Measurements from ENCODE around the gene TMEM175. TPM values are rescaled to one million over a fixed set of nuclear protein-coding genes. Genes with fewer than 3 reads are reported as not detected.
A peak's percentile ranks its signal among the peaks of the same experiment; 100 is the strongest.

Gene TMEM175
- total RNA-seq, 1 donor from 2014 or later, result 28.0 TPM

- no peak for TF ChIP-seq CTCF (IDR thresholded peaks at IDR 0.05; ENCODE audit: unreplicated experiment)
- no peaks in the 10 kb centered on the region for H3K27me3 Mint-ChIP-seq (ENCODE audit: low read depth)
- peaks cover 21% of the 10 kb centered on the region for H3K4me1 Mint-ChIP-seq
- no peaks in the 10 kb centered on the region for H3K9me3 Mint-ChIP-seq
- DNase-seq (ENCODE audit: low spot score in 2 of 2, unreplicated experiment in 2 of 2), result no peak
- H3K36me3 Mint-ChIP-seq, result no peaks in the 10 kb centered on the region
- H3K4me3 Mint-ChIP-seq, result peak overlapping the region; percentile 92
- H3K27ac Mint-ChIP-seq, result peak overlapping the region; percentile 89
Observed at GRCh38 chr4:986428-986878, 54.2 kb downstream of the TMEM175 start.

GRCh38 chr4:986879-987623 is 54.8 kb downstream of the TMEM175 start, which contains the start of gene IDUA:
IDUA (plus strand) TSS chr4:987044; CDS start chr4:987085, 41 bp downstream.
- H3K27ac Mint-ChIP-seq, result peak within 1 kb of the TSS; percentile 89
- peaks cover 21% of the 10 kb centered on the region for H3K4me1 Mint-ChIP-seq
- TF ChIP-seq CTCF (IDR thresholded peaks at IDR 0.05; ENCODE audit: unreplicated experiment), result peak; percentile 47
- peak; percentile 67 to 85 for DNase-seq (ENCODE audit: low spot score in 2 of 2, unreplicated experiment in 2 of 2)
- no peaks in the 10 kb centered on the region for H3K36me3 Mint-ChIP-seq
- H3K9me3 Mint-ChIP-seq, result no peaks in the 10 kb centered on the region
- H3K27me3 Mint-ChIP-seq (ENCODE audit: low read depth), result no peaks in the 10 kb centered on the region
- peak within 1 kb of the TSS; percentile 92 for H3K4me3 Mint-ChIP-seq

- H3K36me3 Mint-ChIP-seq, result no peaks in the 10 kb centered on the region
- no peak for DNase-seq (ENCODE audit: low spot score in 2 of 2, unreplicated experiment in 2 of 2)
- H3K27ac Mint-ChIP-seq, result no peak overlapping the region
- no peak for TF ChIP-seq CTCF (IDR thresholded peaks at IDR 0.05; ENCODE audit: unreplicated experiment)
- no peaks in the 10 kb centered on the region for H3K27me3 Mint-ChIP-seq (ENCODE audit: low read depth)
- peaks cover 21% of the 10 kb centered on the region for H3K4me1 Mint-ChIP-seq
- H3K9me3 Mint-ChIP-seq, result no peaks in the 10 kb centered on the region
- H3K4me3 Mint-ChIP-seq, result peak overlapping the region; percentile 70
Observed at GRCh38 chr4:987624-988513, 55.6 kb downstream of the TMEM175 start.

GRCh38 chr4:988726-989721 is 56.8 kb downstream of the TMEM175 start:
- Mint-ChIP-seq H3K4me1 (peaks cover 21% of the 10 kb centered on the region), H3K9me3 (no peaks in the 10 kb centered on the region), H3K27me3 (ENCODE audit: low read depth) (no peaks in the 10 kb centered on the region), H3K36me3 (no peaks in the 10 kb centered on the region), H3K4me3 (no peak overlapping the region), H3K27ac (no peak overlapping the region)
- no peak for TF ChIP-seq CTCF (IDR thresholded peaks at IDR 0.05; ENCODE audit: unreplicated experiment)
- no peak for DNase-seq (ENCODE audit: low spot score in 2 of 2, unreplicated experiment in 2 of 2)

Measured in mesothelial cell of epicardium (in vitro differentiated cells).